Duodenal mucosa (tissue), 2 donors: ENCODE data around the gene CACNA1S.

Experiments
- H3K27ac ChIP-seq: one replicate; pipeline ENCODE4 v1.7.0; 2013; ENCODE audit warnings: low read depth, low read length
- H3K27me3 ChIP-seq, 2 donors: one replicate each; pipeline ENCODE4 v1.7.0; 2013; ENCODE audit warnings: low read length in 2 of 2, control low read depth in 1 of 2; ENCODE audit not compliant: insufficient read depth in 2 of 2, control insufficient read depth in 1 of 2
- H3K36me3 ChIP-seq, 2 donors: one replicate each; pipeline ENCODE4 v1.7.0; 2013; ENCODE audit warnings: low read length in 2 of 2, control low read depth in 1 of 2; ENCODE audit not compliant: insufficient read depth in 2 of 2, control insufficient read depth in 1 of 2
- H3K4me1 ChIP-seq, 2 donors: one replicate each; pipeline ENCODE4 v1.7.0; 2013; ENCODE audit warnings: low read length in 2 of 2, control low read depth in 1 of 2; ENCODE audit not compliant: insufficient read depth in 2 of 2, control insufficient read depth in 1 of 2
- H3K4me3 ChIP-seq, 2 donors: one replicate each; pipeline ENCODE4 v1.7.0; 2013; ENCODE audit warnings: low read length in 2 of 2, low read depth in 1 of 2
- H3K9ac ChIP-seq, 2 donors: one replicate each; pipeline ENCODE4 v1.7.0; 2013; ENCODE audit warnings: low read length in 2 of 2, low read depth in 1 of 2
- H3K9me3 ChIP-seq, 2 donors: one replicate each; pipeline ENCODE4 v1.7.0; 2013; ENCODE audit warnings: low read length in 2 of 2, control low read depth in 1 of 2; ENCODE audit not compliant: control insufficient read depth in 1 of 2

The CACNA1S gene

GRCh38 chr1:201007481-201007880, 104.7 kb downstream of the CACNA1S start:
- H3K9me3 ChIP-seq, result no peaks in the 10 kb centered on the region
- H3K9ac ChIP-seq, result no peak overlapping the region
- peaks cover 0 to 3% of the 10 kb centered on the region in 2 donors for H3K4me1 ChIP-seq
- H3K27me3 ChIP-seq, result no peaks in the 10 kb centered on the region
- H3K27ac ChIP-seq, result no peak overlapping the region
- peaks cover 0 to 10% of the 10 kb centered on the region in 2 donors for H3K36me3 ChIP-seq
- H3K4me3 ChIP-seq, result no peak overlapping the region

- Histone ChIP-seq H3K4me3 (no peak overlapping the region), H3K27ac (no peak overlapping the region), H3K4me1 (peaks cover 0 to 9% of the 10 kb centered on the region in 2 donors), H3K9ac (no peak overlapping the region), H3K27me3 (no peaks in the 10 kb centered on the region), H3K9me3 (no peaks in the 10 kb centered on the region), H3K36me3 (peaks cover 0 to 10% of the 10 kb centered on the region in 2 donors)
These were observed 105.8 kb downstream of the CACNA1S start for GRCh38 chr1:201006450-201006849.

- peaks cover 0 to 9% of the 10 kb centered on the region in 2 donors for H3K4me1 ChIP-seq
These were observed 107.5 kb downstream of the CACNA1S start for GRCh38 chr1:201004732-201005131.

GRCh38 chr1:201004154-201004553, 108.1 kb downstream of the CACNA1S start:
- Histone ChIP-seq H3K9ac (no peak overlapping the region), H3K27ac (no peak overlapping the region), H3K4me1 (peaks cover 0 to 9% of the 10 kb centered on the region in 2 donors), H3K9me3 (no peaks in the 10 kb centered on the region), H3K27me3 (no peaks in the 10 kb centered on the region), H3K4me3 (no peak overlapping the region), H3K36me3 (peaks cover 0 to 10% of the 10 kb centered on the region in 2 donors)

More at GRCh38 chr1:201004732-201005131, 107.5 kb downstream of the CACNA1S start:
- H3K36me3 ChIP-seq, result peaks cover 0 to 10% of the 10 kb centered on the region in 2 donors
- H3K27me3 ChIP-seq, result no peaks in the 10 kb centered on the region
- no peak overlapping the region for H3K27ac ChIP-seq
- H3K9me3 ChIP-seq, result no peaks in the 10 kb centered on the region
- H3K4me3 ChIP-seq, result no peak overlapping the region
- H3K9ac ChIP-seq, result no peak overlapping the region

- H3K27me3 ChIP-seq, result no peaks in the 10 kb centered on the region
- peaks cover 0 to 15% of the 10 kb centered on the region in 2 donors for H3K36me3 ChIP-seq
- no peak overlapping the region for H3K4me3 ChIP-seq
- H3K9ac ChIP-seq, result no peak overlapping the region
- H3K4me1 ChIP-seq, result peaks cover 0 to 6% of the 10 kb centered on the region in 2 donors
- H3K9me3 ChIP-seq, result no peaks in the 10 kb centered on the region
- H3K27ac ChIP-seq, result no peak overlapping the region
These were observed 109.7 kb downstream of the CACNA1S start for GRCh38 chr1:201002510-201002909.

- H3K4me3 ChIP-seq, result no peak overlapping the region
- no peak overlapping the region for H3K27ac ChIP-seq
- H3K27me3 ChIP-seq, result no peaks in the 10 kb centered on the region
- H3K4me1 ChIP-seq, result peaks cover 0 to 6% of the 10 kb centered on the region in 2 donors
- no peaks in the 10 kb centered on the region for H3K9me3 ChIP-seq
- peaks cover 0 to 15% of the 10 kb centered on the region in 2 donors for H3K36me3 ChIP-seq
- no peak overlapping the region for H3K9ac ChIP-seq
These were observed 110.3 kb downstream of the CACNA1S start for GRCh38 chr1:201001962-201002361.

- no peak overlapping the region for H3K9ac ChIP-seq
- H3K4me1 ChIP-seq, result peaks cover 0 to 6% of the 10 kb centered on the region in 2 donors
- no peak overlapping the region for H3K27ac ChIP-seq
- no peaks in the 10 kb centered on the region for H3K27me3 ChIP-seq
- peaks cover 0 to 14% of the 10 kb centered on the region in 2 donors for H3K36me3 ChIP-seq
- H3K4me3 ChIP-seq, result no peak overlapping the region
- H3K9me3 ChIP-seq, result no peaks in the 10 kb centered on the region
These were observed 111.8 kb downstream of the CACNA1S start for GRCh38 chr1:201000391-201000790.

GRCh38 chr1:200999667-201000066, 112.6 kb downstream of the CACNA1S start:
- no peak overlapping the region for H3K4me3 ChIP-seq
- peaks cover 0 to 11% of the 10 kb centered on the region in 2 donors for H3K36me3 ChIP-seq
- no peaks in the 10 kb centered on the region for H3K9me3 ChIP-seq
- no peak overlapping the region for H3K27ac ChIP-seq
- no peaks in the 10 kb centered on the region for H3K27me3 ChIP-seq
- H3K4me1 ChIP-seq, result peaks cover 0 to 6% of the 10 kb centered on the region in 2 donors
- H3K9ac ChIP-seq, result no peak overlapping the region

- Histone ChIP-seq H3K9ac (no peak overlapping the region), H3K4me3 (no peak overlapping the region), H3K36me3 (peaks cover 0 to 12% of the 10 kb centered on the region in 2 donors), H3K27me3 (no peaks in the 10 kb centered on the region), H3K27ac (no peak overlapping the region), H3K4me1 (peaks cover 0 to 6% of the 10 kb centered on the region in 2 donors), H3K9me3 (no peaks in the 10 kb centered on the region)
These were observed 113.9 kb downstream of the CACNA1S start for GRCh38 chr1:200998323-200998722.

- Histone ChIP-seq H3K36me3 (peaks cover 5 to 25% of the 10 kb centered on the region in 2 donors), H3K4me1 (peaks cover 0 to 8% of the 10 kb centered on the region in 2 donors), H3K4me3 (no peak overlapping the region), H3K27ac (no peak overlapping the region), H3K9ac (no peak overlapping the region), H3K27me3 (no peaks in the 10 kb centered on the region), H3K9me3 (no peaks in the 10 kb centered on the region)
These were observed 119.7 kb downstream of the CACNA1S start for GRCh38 chr1:200992382-200993048.
